Coronary artery (tissue), 2 donors: Measurements from ENCODE around the gene CDC42BPB.

Experiments used
- DNase-seq: peaks from one replicate; pipeline ENCODE4 v3.0.0-alpha.2; 2017; ENCODE audit warnings: low spot score
- H3K27ac ChIP-seq, 2 donors: fragments of 200-600 bp; sonication (generic); one replicate each; pipeline ENCODE4 v1.5.1; 2016 to 2019
- H3K4me3 ChIP-seq: fragments of 200-600 bp; sonication (generic); 2 replicates; pipeline ENCODE4 v1.5.1; 2016; ENCODE audit warnings: mild to moderate bottlenecking, moderate library complexity
- CTCF ChIP-seq: fragments of 200-600 bp; sonication (generic); IDR thresholded peaks from one replicate; pipeline ENCODE4 v1.5.1; 2019; ENCODE audit warnings: antibody characterized with exemption

Gene CDC42BPB

GRCh38 chr14:102906616-102907302 lies 150.6 kb downstream of the CDC42BPB start:
- no peak overlapping the region for H3K4me3 ChIP-seq
- no peak for DNase-seq
- no peak overlapping the region for H3K27ac ChIP-seq
- TF ChIP-seq CTCF = no peak

- no peak for DNase-seq
- no peak for TF ChIP-seq CTCF
- no peak overlapping the region for H3K27ac ChIP-seq
- no peak overlapping the region for H3K4me3 ChIP-seq
Observed at GRCh38 chr14:102905116-102906108, 151.9 kb downstream of the CDC42BPB start.

GRCh38 chr14:102903889-102904512 lies 153.3 kb downstream of the CDC42BPB start:
- Histone ChIP-seq H3K4me3 (no peak overlapping the region), H3K27ac (no peak overlapping the region)
- TF ChIP-seq CTCF = no peak
- no peak for DNase-seq

- Histone ChIP-seq H3K27ac (no peak overlapping the region), H3K4me3 (no peak overlapping the region)
- TF ChIP-seq CTCF = no peak
- no peak for DNase-seq
Observed at GRCh38 chr14:102903248-102903888, 154.0 kb downstream of the CDC42BPB start.

- DNase-seq = no peak
- H3K27ac ChIP-seq = no peak overlapping the region
- no peak for TF ChIP-seq CTCF
- no peak overlapping the region for H3K4me3 ChIP-seq
Observed at GRCh38 chr14:102902523-102903247, 154.7 kb downstream of the CDC42BPB start.

GRCh38 chr14:102902086-102902485 lies 155.3 kb downstream of the CDC42BPB start:
- Histone ChIP-seq H3K27ac (no peak overlapping the region), H3K4me3 (no peak overlapping the region)
- no peak for TF ChIP-seq CTCF
- DNase-seq = no peak
